NCI-H2029 treated with DMSO at 0.1 percent for 48 hours (cell line): ENCODE data around the gene LGSN.
"Not testable (repeated sequence)": the region's sequence is repeated elsewhere in the genome, so short reads cannot be mapped to it uniquely, and the experiment has no call there.

Experiments
- DNase-seq: peaks from one replicate; lab custom pipeline; 2025; lab: John Stamatoyannopoulos, UW

Gene LGSN

GRCh38 chr6:63236398-63236817 lies 83.4 kb downstream of the LGSN start:
- DNase-seq = no peak

DNA sequence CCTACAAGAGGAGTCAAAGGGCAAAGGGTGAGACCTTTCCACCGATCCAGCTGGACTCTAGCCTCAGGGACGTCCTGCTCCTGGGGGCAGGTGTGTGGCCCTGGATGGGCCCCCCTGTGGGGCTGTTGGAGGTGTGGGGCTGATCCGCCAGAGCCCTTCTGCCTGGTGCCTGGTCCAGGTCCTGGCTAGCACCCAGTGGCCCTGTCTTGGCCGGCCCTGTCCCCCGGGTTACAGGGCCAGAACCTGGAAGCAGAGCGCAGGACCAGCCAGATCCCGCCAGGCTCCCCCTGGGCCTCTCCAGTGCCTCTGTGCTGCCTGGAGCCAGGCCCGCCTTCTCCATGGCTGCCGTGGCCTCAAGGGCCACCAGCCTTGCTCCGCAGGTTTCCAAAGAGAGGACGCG lies 89.3 kb downstream of the LGSN start:
- not testable (repeated sequence) for DNase-seq

- DNase-seq = not testable (repeated sequence)
These were observed 89.8 kb downstream of the LGSN start for GRCh38 chr6:63230027-63230426.

DNA sequence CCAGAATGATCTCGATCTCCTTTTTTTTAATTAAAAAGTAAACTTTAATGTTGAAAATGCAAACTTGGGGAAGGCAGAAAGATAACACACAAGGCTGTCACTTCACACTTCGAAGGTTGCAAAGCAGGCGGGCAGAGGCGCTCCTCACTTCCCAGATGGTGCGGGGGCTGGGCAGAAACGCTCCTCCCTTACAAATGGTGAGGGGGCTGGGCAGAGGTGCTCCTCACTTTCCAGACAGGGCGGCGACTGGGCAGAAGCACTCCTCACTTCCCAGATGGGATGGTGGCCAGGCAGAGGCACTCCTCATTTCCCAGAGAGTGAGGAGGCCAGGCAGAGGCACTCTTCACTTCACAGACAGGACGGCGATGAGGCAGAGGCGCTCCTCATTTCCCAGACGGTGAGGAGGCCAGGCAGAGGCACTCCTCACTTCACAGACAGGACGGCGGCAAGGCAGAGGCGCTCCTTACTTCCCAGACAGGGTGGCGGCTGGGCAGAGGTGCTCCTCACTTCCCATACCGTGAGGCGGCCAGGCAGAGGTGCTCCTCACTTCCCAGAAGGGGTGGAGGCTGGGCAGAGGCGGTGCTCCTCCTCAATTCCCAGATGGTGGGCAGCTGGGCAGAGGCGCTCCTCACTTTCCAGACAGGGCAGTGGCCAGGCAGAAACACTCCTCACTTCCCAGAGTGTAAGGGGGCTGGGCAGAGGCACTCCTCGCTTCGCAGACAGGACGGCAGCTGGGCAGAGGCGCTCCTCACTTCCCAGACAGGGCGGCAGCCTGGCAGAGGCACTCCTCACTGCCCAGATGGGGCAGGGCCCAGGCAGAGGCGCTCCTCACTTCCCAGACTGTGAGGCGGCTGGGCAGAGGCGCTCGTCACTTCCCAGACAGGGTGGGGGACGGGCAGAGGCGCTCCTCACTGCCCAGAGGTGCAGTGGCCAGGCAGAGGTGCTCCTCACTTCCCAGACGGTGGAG lies 91.6 kb downstream of the LGSN start:
- not testable (repeated sequence) for DNase-seq

GRCh38 chr6:63225987-63226386 lies 93.8 kb downstream of the LGSN start:
- DNase-seq = not testable (repeated sequence)
